ENCODE results near the gene IL17F.

GRCh38 chr6:52262620-52263344 is 18.5 kb upstream of the IL17F start:
- no peak for TF ChIP-seq EZH2 (IDR thresholded peaks at IDR 0.05; ENCODE audit: insufficient read depth, low read length)
- TF ChIP-seq CTCF (IDR thresholded peaks at IDR 0.05; ENCODE audit: insufficient read depth, low read depth, low read length) = no peak

Data from astrocyte (in vitro differentiated cells and primary cell).